DND-41 (cell line): ENCODE measurements around the gene MAPK7.

ENCODE experiments used
- CTCF ChIP-seq: IDR thresholded peaks from 2 replicates; pipeline ENCODE4 v1.5.1; 2012; ENCODE audit warnings: borderline replicate concordance, low read length, moderate library complexity, mild to moderate bottlenecking; ENCODE audit not compliant: poor library complexity, severe bottlenecking; ENCODE audit errors: extremely low read depth
- EZH2 ChIP-seq: IDR thresholded peaks from 3 replicates; pipeline ENCODE4 v1.6.1; 2012; ENCODE audit warnings: borderline replicate concordance, low read depth, mild to moderate bottlenecking, moderate library complexity, low read length, inconsistent platforms; ENCODE audit not compliant: severe bottlenecking

DNA sequence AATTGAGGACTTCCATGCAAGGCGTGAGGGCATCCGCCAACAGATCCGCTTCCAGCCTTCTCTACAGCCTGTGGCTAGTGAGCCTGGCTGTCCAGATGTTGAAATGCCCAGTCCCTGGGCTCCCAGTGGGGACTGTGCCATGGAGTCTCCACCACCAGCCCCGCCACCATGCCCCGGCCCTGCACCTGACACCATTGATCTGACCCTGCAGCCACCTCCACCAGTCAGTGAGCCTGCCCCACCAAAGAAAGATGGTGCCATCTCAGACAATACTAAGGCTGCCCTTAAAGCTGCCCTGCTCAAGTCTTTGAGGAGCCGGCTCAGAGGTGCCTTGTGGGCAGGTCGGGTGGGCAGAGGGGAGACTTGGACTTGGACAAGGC is 3.1 kb downstream of the MAPK7 start:
- TF ChIP-seq CTCF (no peak), EZH2 (no peak)
